NCI-H128 (cell line): ENCODE data around the gene RGS11.
"Not testable (repeated sequence)": the region's sequence is repeated elsewhere in the genome, so short reads cannot be mapped to it uniquely, and the experiment has no call there.

Experiments
- DNase-seq: peaks from one replicate; lab custom pipeline; 2025; ENCODE audit not compliant: unreplicated experiment; lab: John Stamatoyannopoulos, UW

Gene RGS11

GRCh38 chr16:264440-264951, 11.2 kb downstream of the RGS11 start:
- DNase-seq: no peak

- no peak for DNase-seq
These were observed 11.8 kb downstream of the RGS11 start for GRCh38 chr16:263944-264343.

- DNase-seq: no peak
These were observed 12.5 kb downstream of the RGS11 start for GRCh38 chr16:263182-263774.

- no peak for DNase-seq
These were observed 13.5 kb downstream of the RGS11 start for GRCh38 chr16:262121-262745.

- no peak for DNase-seq
These were observed 14.6 kb downstream of the RGS11 start for GRCh38 chr16:261031-261691.

GRCh38 chr16:260326-260725, 15.4 kb downstream of the RGS11 start:
- no peak for DNase-seq

- no peak for DNase-seq
These were observed 15.9 kb downstream of the RGS11 start for GRCh38 chr16:259814-260253.

- DNase-seq: no peak
These were observed 16.5 kb downstream of the RGS11 start for GRCh38 chr16:259226-259625.

GRCh38 chr16:258091-258490, 17.7 kb downstream of the RGS11 start:
- not testable (repeated sequence) for DNase-seq

- no peak for DNase-seq
These were observed 20.6 kb downstream of the RGS11 start for GRCh38 chr16:255183-255582.

GRCh38 chr16:254461-254860, 21.3 kb downstream of the RGS11 start:
- DNase-seq: no peak

- no peak for DNase-seq
These were observed 21.9 kb downstream of the RGS11 start for GRCh38 chr16:253833-254232.

- no peak for DNase-seq
These were observed 23.1 kb downstream of the RGS11 start for GRCh38 chr16:252366-253337.

GRCh38 chr16:249431-249830, 26.3 kb downstream of the RGS11 start:
- DNase-seq: no peak

- no peak for DNase-seq
These were observed 28.7 kb downstream of the RGS11 start for GRCh38 chr16:247027-247426.

GRCh38 chr16:245105-245504, 30.6 kb downstream of the RGS11 start:
- DNase-seq: no peak

GRCh38 chr16:243348-243747, 32.4 kb downstream of the RGS11 start:
- DNase-seq: no peak

GRCh38 chr16:242281-242680, 33.5 kb downstream of the RGS11 start:
- no peak for DNase-seq

- no peak for DNase-seq
These were observed 35.2 kb downstream of the RGS11 start for GRCh38 chr16:240559-240958.

- no peak for DNase-seq
These were observed 35.8 kb downstream of the RGS11 start for GRCh38 chr16:239948-240277.
